Measurements from ENCODE around the gene ZG16B.

ZG16B gene

DNA sequence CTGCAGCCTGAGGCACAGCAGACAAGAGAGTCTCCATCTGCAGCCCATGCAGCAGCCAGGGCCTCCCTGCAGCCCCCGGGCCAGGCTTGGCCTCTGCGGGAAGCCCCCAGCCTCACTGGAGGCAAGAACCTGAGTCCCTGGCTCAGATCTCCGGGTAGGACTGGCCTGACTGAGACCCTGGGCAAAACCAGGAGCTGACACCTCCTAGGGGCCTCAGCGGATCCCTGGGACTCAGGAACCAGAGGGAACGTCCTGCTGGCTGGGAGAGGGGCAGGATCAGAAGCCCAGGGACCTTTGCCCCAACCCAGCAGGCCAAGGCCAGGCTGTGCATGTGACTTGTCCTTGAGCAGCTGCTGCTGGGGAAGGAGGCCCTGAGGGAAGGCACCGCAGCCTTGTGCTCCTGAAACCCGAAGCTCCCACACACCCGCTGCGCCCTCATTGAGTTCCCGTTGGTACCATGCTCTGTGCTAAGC, 14.8 kb upstream of the ZG16B start:
- no peak overlapping the region for H3K4me3 ChIP-seq (ENCODE audit: low read depth, low read length)
- TF ChIP-seq, protein P1, sequence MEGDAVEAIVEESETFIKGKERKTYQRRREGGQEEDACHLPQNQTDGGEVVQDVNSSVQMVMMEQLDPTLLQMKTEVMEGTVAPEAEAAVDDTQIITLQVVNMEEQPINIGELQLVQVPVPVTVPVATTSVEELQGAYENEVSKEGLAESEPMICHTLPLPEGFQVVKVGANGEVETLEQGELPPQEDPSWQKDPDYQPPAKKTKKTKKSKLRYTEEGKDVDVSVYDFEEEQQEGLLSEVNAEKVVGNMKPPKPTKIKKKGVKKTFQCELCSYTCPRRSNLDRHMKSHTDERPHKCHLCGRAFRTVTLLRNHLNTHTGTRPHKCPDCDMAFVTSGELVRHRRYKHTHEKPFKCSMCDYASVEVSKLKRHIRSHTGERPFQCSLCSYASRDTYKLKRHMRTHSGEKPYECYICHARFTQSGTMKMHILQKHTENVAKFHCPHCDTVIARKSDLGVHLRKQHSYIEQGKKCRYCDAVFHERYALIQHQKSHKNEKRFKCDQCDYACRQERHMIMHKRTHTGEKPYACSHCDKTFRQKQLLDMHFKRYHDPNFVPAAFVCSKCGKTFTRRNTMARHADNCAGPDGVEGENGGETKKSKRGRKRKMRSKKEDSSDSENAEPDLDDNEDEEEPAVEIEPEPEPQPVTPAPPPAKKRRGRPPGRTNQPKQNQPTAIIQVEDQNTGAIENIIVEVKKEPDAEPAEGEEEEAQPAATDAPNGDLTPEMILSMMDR (IDR thresholded peaks at IDR 0.05; ENCODE audit: low read depth, low read length), result no peak

DNA sequence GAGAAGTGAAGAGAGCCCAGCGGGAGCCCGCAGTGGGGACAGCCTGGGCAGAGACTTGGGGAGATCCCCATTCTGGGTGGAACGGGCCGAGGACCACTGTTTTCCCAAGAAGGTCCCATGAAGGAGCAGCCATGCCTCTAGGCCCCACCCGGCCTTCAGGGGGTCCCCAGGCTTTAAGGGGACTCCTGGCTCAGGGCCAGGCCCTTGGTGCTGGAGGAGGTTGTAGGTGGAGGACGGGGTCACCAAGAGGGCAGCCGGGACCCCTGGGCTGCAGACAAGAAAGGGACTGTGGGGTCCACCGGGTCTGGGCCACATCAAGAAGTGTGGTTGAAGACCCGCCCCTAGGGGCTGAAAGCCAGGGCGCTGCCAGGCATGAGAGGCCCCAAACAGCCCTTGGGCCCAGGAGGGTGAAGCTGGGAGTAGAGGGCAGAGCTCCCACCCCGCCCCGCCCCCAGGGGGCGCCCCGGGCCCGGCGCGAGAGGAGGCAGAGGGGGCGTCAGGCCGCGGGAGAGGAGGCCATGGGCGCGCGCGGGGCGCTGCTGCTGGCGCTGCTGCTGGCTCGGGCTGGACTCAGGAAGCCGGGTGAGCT, 13.3 kb upstream of the ZG16B start, which contains the start of gene PRSS21:
Gene PRSS21 (plus strand): TSS at position 487 of the 589 bp plus-strand sequence. CDS start 32 bp downstream, at position 519.
- TF ChIP-seq, protein P1 (IDR thresholded peaks at IDR 0.05; ENCODE audit: low read depth, low read length), result no peak
- H3K4me3 ChIP-seq (ENCODE audit: low read depth, low read length), result no peak within 1 kb of the TSS

DNA sequence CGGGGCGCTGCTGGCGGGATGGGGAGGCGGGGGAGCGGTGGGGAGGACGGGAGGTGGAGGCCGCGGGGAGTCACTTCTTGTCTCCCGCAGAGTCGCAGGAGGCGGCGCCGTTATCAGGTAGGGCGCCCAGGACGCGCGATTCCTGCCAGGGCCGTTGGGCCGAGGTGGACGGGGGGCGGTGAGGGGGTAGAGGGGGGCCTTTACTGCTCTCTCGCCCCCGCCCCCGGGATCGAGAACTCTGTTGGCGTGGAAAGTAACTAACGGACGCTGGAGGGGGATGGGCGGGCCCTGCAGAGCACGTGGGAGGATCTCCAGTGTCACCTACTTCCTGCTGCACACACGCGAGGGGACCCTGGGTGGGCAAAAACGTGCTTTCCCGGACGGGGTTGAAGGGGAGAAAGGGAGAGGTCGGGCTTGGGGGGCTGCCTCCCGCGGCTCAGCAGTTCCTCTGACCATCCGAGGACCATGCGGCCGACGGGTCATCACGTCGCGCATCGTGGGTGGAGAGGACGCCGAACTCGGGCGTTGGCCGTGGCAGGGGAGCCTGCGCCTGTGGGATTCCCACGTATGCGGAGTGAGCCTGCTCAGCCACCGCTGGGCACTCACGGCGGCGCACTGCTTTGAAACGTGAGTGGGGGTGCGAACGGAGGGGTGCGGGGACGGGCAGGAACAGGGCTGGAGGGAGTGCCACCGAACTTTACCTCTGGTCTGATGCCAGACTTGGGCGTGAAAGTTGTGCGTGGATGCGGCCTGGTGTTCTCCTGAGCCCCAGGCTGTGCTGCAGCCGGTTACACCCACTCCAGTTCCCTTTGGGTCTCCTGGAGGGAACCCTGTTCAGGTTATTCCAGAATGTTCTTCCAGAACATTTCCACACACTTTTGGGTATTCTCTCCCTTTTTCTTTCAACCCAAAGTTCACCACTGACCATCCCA, 12.5 kb upstream of the ZG16B start:
- TF ChIP-seq, protein P1 (IDR thresholded peaks at IDR 0.05; ENCODE audit: low read depth, low read length), result no peak
- no peak overlapping the region for H3K4me3 ChIP-seq (ENCODE audit: low read depth, low read length)

DNA sequence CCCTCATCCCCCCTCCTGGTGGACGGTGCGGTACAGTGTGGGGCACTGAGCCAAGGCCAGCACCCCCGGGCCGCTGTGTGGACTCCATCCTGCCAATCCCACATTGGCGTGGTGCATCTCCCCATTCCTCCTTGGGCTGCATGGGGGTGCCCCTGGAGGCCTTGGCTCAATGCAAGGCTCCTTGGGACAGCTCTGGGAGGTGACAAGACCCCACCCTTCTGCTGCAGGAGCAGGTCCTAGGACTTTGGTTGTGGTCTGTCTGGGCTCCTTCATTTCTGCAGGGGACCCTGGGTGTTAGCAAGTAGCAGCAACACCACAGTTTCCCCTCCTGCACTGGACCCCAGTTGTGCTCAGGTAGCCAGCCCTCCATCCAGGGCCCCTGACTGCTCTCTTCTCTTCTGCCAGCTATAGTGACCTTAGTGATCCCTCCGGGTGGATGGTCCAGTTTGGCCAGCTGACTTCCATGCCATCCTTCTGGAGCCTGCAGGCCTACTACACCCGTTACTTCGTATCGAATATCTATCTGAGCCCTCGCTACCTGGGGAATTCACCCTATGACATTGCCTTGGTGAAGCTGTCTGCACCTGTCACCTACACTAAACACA, 11.7 kb upstream of the ZG16B start:
- H3K4me3 ChIP-seq (ENCODE audit: low read depth, low read length), result no peak overlapping the region
- TF ChIP-seq, protein P1 (IDR thresholded peaks at IDR 0.05; ENCODE audit: low read depth, low read length), result no peak

DNA sequence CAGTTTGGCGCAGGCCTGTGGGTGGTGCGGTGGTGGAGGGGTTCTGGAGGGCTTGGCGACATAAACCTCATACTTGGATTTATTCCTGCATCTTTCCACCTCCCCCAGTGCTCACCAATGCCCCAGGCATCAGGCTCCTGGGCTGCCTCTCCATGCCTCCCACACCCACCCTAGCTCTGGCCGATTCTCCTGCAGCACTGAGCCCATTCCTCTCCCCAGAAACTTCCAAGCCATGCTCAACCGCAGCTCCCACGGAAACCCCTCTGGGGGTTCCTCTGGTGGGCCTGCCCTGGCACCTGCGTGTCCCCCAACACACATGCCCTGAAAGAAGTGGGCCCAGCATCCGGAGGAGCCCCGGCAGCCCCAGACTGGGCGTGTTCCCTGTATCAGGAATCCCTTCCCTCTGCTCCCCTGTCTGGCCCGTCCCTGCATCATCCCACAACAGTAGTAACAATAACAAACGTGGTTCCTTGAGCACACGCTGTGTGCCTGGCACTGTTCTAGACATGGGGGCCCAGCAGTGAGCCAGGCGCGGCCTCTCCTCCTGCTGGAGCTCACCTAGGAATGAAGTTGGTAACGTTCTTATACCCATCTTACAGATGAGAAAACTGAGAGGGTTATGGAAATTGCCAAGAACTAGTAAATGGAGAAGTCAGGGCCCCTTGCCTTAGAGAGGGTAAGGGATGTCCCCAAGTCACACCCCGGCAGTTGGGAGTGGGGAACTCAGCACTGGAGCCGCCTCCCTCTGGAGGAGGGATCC, 10.7 kb upstream of the ZG16B start:
- H3K4me3 ChIP-seq (ENCODE audit: low read depth, low read length), result no peak overlapping the region
- TF ChIP-seq, protein P1 (IDR thresholded peaks at IDR 0.05; ENCODE audit: low read depth, low read length), result no peak

DNA sequence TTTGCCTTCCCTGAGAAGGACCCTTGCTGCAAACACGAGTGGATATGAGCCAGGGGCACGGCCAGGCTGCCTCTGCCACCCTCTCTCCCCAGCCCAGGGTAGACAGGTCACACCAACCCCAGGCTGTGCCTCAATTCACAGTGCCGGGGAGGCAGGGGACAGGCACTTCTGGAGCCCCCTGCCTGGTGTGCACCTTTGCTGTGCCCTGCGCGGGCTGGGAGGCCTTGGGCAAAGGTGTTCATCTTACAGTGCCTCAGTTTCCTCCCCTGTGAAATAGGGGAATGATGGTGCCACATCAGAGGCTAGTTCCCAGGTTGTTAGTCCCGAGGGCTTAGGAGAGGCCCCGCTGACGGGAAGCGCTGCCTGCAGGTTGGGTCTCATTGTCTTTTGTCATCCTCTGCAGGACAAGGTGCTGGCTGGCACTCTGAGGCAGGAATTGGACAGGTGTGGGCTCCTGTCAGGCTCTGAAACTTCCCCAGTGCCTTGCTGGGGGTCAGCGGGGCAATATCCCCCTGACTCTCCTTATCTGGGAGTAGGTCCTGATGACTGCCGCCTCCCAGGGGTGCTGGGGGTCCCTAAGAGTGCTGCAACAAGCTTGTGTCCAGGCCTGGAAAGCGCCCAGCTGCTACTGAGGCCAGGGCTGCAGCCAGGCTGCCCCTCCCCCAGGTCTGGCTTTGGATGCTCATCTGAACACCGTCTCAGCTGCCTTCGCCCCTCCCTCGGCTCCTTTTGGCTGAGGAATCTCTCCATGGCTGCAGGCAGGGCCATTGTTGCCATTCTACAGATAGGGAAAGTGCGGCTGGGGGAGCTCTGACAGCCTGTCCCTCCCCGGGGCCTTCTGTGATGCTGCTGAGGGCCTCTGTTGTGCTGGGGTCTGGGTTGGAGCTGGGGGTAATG, 9.9 kb upstream of the ZG16B start:
- no peak overlapping the region for H3K4me3 ChIP-seq (ENCODE audit: low read depth, low read length)
- TF ChIP-seq, protein P1 (IDR thresholded peaks at IDR 0.05; ENCODE audit: low read depth, low read length), result no peak

Data from WI38 (cell line).